A673 (cell line): Measurements from ENCODE around the gene MOGAT2. TPM values are rescaled to one million over a fixed set of nuclear protein-coding genes. Genes with fewer than 3 reads are reported as not detected.

Experiments used
- BruUV-seq: library from RNA; stranded (reverse); fragments of 400-500 nt; replicated peaks from 2 replicates; lab custom pipeline; 2021; lab: Mats Ljungman, UMichigan
- CTCF ChIA-PET: fragments of 300-600 bp; sonication (Branson Sonifier 250); formaldehyde crosslinking; loops from one replicate; lab custom pipeline; 2022; ENCODE audit warnings: antibody characterized with exemption; lab: Charles Lee
- POLR2A ChIA-PET: fragments of 300-600 bp; sonication (Branson Sonifier 250); formaldehyde crosslinking; loops from one replicate; lab custom pipeline; 2022; ENCODE audit warnings: antibody characterized with exemption; ENCODE audit not compliant: low non-redundant PET; lab: Charles Lee
- DNase-seq: peaks from one replicate; pipeline ENCODE4 v3.0.0-alpha.2; 2015; ENCODE audit warnings: low spot score
- H3K27ac ChIP-seq: fragments of 200-600 bp; sonication (generic); 2 replicates; pipeline ENCODE4 v1.5.1; 2016; ENCODE audit warnings: mixed run types, low read depth, mild to moderate bottlenecking, mixed read lengths, antibody characterized with exemption, low read length; ENCODE audit not compliant: poor library complexity, severe bottlenecking
- H3K27me3 ChIP-seq: fragments of 200-600 bp; sonication (generic); replicated peaks from 2 replicates; pipeline ENCODE4 v1.6.1; 2017; ENCODE audit warnings: mixed run types, low read depth, mild to moderate bottlenecking, mixed read lengths, antibody characterized with exemption, low read length; ENCODE audit not compliant: insufficient read depth, poor library complexity
- H3K36me3 ChIP-seq: fragments of 200-600 bp; sonication (generic); 2 replicates; pipeline ENCODE4 v1.6.1; 2016; ENCODE audit warnings: mixed run types, mild to moderate bottlenecking, mixed read lengths, antibody characterized with exemption, low read length; ENCODE audit not compliant: insufficient read depth, poor library complexity, severe bottlenecking
- H3K4me1 ChIP-seq: fragments of 200-600 bp; sonication (generic); 2 replicates; pipeline ENCODE4 v1.6.1; 2017; ENCODE audit warnings: mixed run types, mild to moderate bottlenecking, mixed read lengths, antibody characterized with exemption, low read length; ENCODE audit not compliant: insufficient read depth, poor library complexity, severe bottlenecking
- H3K4me3 ChIP-seq: fragments of 200-600 bp; sonication (generic); 2 replicates; pipeline ENCODE4 v1.5.1; 2016; ENCODE audit warnings: low read depth, mixed run types, mild to moderate bottlenecking, mixed read lengths, low read length; ENCODE audit not compliant: poor library complexity, severe bottlenecking
- H3K9me3 ChIP-seq: fragments of 200-600 bp; sonication (generic); 2 replicates; pipeline ENCODE4 v1.6.1; 2016; ENCODE audit warnings: mixed run types, low read depth, mild to moderate bottlenecking, mixed read lengths, antibody characterized with exemption, low read length; ENCODE audit not compliant: poor library complexity, severe bottlenecking
- CTCF ChIP-seq: fragments of 300-800, 200-600 bp; sonication (generic); conservative IDR thresholded peaks from 2 replicates; pipeline ENCODE4 v1.5.1; 2017; ENCODE audit warnings: low read depth, mild to moderate bottlenecking, antibody characterized with exemption, low read length, moderate library complexity, mixed read lengths
- EZH2 ChIP-seq: fragments of 200-600 bp; sonication (generic); IDR thresholded peaks from 2 replicates; pipeline ENCODE4 v1.6.1; 2017; ENCODE audit warnings: borderline replicate concordance, low read depth, mild to moderate bottlenecking, mixed read lengths, antibody characterized with exemption, low read length; ENCODE audit not compliant: poor library complexity, severe bottlenecking
- intact Hi-C: fragments of 100-400 bp; cut with micrococcal nuclease; formaldehyde crosslinking; loops from one replicate; pipeline ENCODE4 v1.10.0; 2022; ENCODE audit not compliant: unreplicated experiment
- total RNA-seq: library from RNA; stranded (reverse); gene quantifications from 2 replicates; pipeline ENCODE4 v1.2.3, GENCODE V29; 2021

MOGAT2 gene
- total RNA-seq, 1 experiment from 2014 or later, result not detected

- no peak for TF ChIP-seq EZH2
- TF ChIP-seq CTCF, result no peak
- ChIA-PET CTCF (no interaction called here), POLR2A (no interaction called here)
- Histone ChIP-seq H3K36me3 (no peaks in the 10 kb centered on the region), H3K27ac (no peak overlapping the region), H3K9me3 (no peaks in the 10 kb centered on the region), H3K4me1 (no peaks in the 10 kb centered on the region), H3K4me3 (no peak overlapping the region), H3K27me3 (peaks cover 2% of the 10 kb centered on the region)
- BruUV-seq, result no TSS peak
- intact Hi-C loops, result no loop called here
- no peak for DNase-seq
These were observed 25.8 kb upstream of the MOGAT2 start for GRCh38 chr11:75691804-75692203.

GRCh38 chr11:75697906-75698581 lies 19.6 kb upstream of the MOGAT2 start:
- Histone ChIP-seq H3K27ac (no peak overlapping the region), H3K4me1 (no peaks in the 10 kb centered on the region), H3K4me3 (no peak overlapping the region), H3K36me3 (no peaks in the 10 kb centered on the region), H3K27me3 (peaks cover 6% of the 10 kb centered on the region), H3K9me3 (no peaks in the 10 kb centered on the region)
- POLR2A ChIA-PET, result no interaction called here
- BruUV-seq, result no TSS peak
- no peak for TF ChIP-seq CTCF
- no peak for TF ChIP-seq EZH2
- CTCF ChIA-PET, result interaction anchor here (0.6 to 1.2 kb wide), 2 partner anchors 8 to 128 kb away, joined by 3 to 7 read pairs; no protein-coding TSS in a partner anchor
- DNase-seq, result no peak
- intact Hi-C loops, result no loop called here

GRCh38 chr11:75700940-75701339 lies 16.7 kb upstream of the MOGAT2 start:
- H3K9me3 ChIP-seq, result no peaks in the 10 kb centered on the region
- no TSS peak for BruUV-seq
- no peak overlapping the region for H3K27ac ChIP-seq
- no peak for DNase-seq
- ChIA-PET CTCF (no interaction called here), POLR2A (no interaction called here)
- H3K27me3 ChIP-seq, result peaks cover 6% of the 10 kb centered on the region
- peaks cover 3% of the 10 kb centered on the region for H3K4me1 ChIP-seq
- intact Hi-C loops, result loop anchor here (10.0 kb wide), 1 partner anchor 106 kb away; no protein-coding TSS in a partner anchor
- no peaks in the 10 kb centered on the region for H3K36me3 ChIP-seq
- TF ChIP-seq EZH2 (no peak), CTCF (no peak)
- no peak overlapping the region for H3K4me3 ChIP-seq
